IMR-90 (cell line): Measurements from ENCODE around the gene ZFAND2B. TPM values are rescaled to one million over a fixed set of nuclear protein-coding genes. Genes with fewer than 3 reads are reported as not detected.

Experiments
- ATAC-seq: fragments of 200-7000 bp; cut with Tn5 transposase; 2 replicates; pipeline ENCODE4 v1.9.1; 2020; ENCODE audit warnings: low read depth, mild to moderate bottlenecking, moderate library complexity
- BruUV-seq: library from RNA; stranded (reverse); fragments of 400-500 nt; replicated peaks from 2 replicates; lab custom pipeline; 2021; lab: Mats Ljungman, UMichigan
- CTCF ChIA-PET: fragments of 300-600 bp; formaldehyde crosslinking; extraction: SDS; loops from one replicate; lab custom pipeline; 2021; ENCODE audit warnings: antibody characterized with exemption; lab: Yijun Ruan, JAX
- POLR2A ChIA-PET: fragments of 300-600 bp; sonication (Branson Sonifier 250); formaldehyde crosslinking; loops from one replicate; lab custom pipeline; 2022; ENCODE audit warnings: antibody characterized with exemption; ENCODE audit not compliant: unreplicated experiment; lab: Charles Lee
- DNase-seq: peaks from one replicate; pipeline ENCODE4 v3.0.0; 2013
- H2AFZ ChIP-seq: replicated peaks from 2 replicates; pipeline ENCODE3; 2013; ENCODE audit warnings: low read length, mild to moderate bottlenecking; ENCODE audit not compliant: poor library complexity
- H2AK5ac ChIP-seq: 2 replicates; pipeline ENCODE4 v1.6.1; 2013; ENCODE audit warnings: low read depth, low read length, inconsistent platforms
- H2AK9ac ChIP-seq: replicated peaks from 2 replicates; pipeline ENCODE3; 2013; ENCODE audit warnings: mild to moderate bottlenecking, low read depth, low read length, moderate library complexity; ENCODE audit not compliant: poor library complexity
- H2BK120ac ChIP-seq: 2 replicates; pipeline ENCODE4 v1.6.1; 2013; ENCODE audit warnings: low read depth, low read length, inconsistent platforms
- H2BK15ac ChIP-seq: 3 replicates; pipeline ENCODE4 v1.6.1; 2013; ENCODE audit warnings: low read depth, low read length, inconsistent platforms
- H2BK20ac ChIP-seq: 2 replicates; pipeline ENCODE4 v1.6.1; 2013; ENCODE audit warnings: low read depth, mild to moderate bottlenecking, inconsistent platforms, low read length, moderate library complexity
- H2BK5ac ChIP-seq: 2 replicates; pipeline ENCODE4 v1.6.1; 2013; ENCODE audit warnings: mild to moderate bottlenecking, low read depth, low read length, inconsistent platforms; ENCODE audit not compliant: poor library complexity, severe bottlenecking
- H3K14ac ChIP-seq: replicated peaks from 2 replicates; pipeline ENCODE4 v1.6.1; 2013; ENCODE audit warnings: low read depth, low read length, inconsistent platforms
- H3K18ac ChIP-seq: 2 replicates; pipeline ENCODE4 v1.6.1; 2013; ENCODE audit warnings: low read depth, low read length, control low read depth
- H3K23ac ChIP-seq: 2 replicates; pipeline ENCODE4 v1.6.1; 2013; ENCODE audit warnings: low read depth, low read length, inconsistent platforms
- H3K27ac ChIP-seq: 2 replicates; pipeline ENCODE4 v1.5.1; 2013; ENCODE audit warnings: mild to moderate bottlenecking, control low read depth, low read length; ENCODE audit not compliant: insufficient read depth
- H3K27me3 ChIP-seq: 2 replicates; pipeline ENCODE4 v1.6.1; 2013; ENCODE audit warnings: low read length; ENCODE audit not compliant: control insufficient read depth, insufficient read depth
- H3K36me3 ChIP-seq: 2 replicates; pipeline ENCODE4 v1.6.1; 2013; ENCODE audit warnings: low read length, mixed read lengths; ENCODE audit not compliant: control insufficient read depth, insufficient read depth
- H3K4ac ChIP-seq: 2 replicates; pipeline ENCODE4 v1.6.1; 2013; ENCODE audit warnings: low read depth, low read length, inconsistent platforms
- H3K4me1 ChIP-seq: 2 replicates; pipeline ENCODE4 v1.6.1; 2013; ENCODE audit warnings: low read length, mixed read lengths; ENCODE audit not compliant: control insufficient read depth, insufficient read depth
- H3K4me2 ChIP-seq: 2 replicates; pipeline ENCODE4 v1.6.1; 2013; ENCODE audit warnings: low read depth, mild to moderate bottlenecking, control low read depth, low read length, moderate library complexity
- H3K4me3 ChIP-seq: 2 replicates; pipeline ENCODE4 v1.5.1; 2013; ENCODE audit warnings: low read depth, mild to moderate bottlenecking, control low read depth, low read length, moderate library complexity; ENCODE audit not compliant: insufficient read depth
- H3K56ac ChIP-seq: 2 replicates; pipeline ENCODE4 v1.6.1; 2013; ENCODE audit warnings: low read length, inconsistent platforms; ENCODE audit not compliant: insufficient read depth; ENCODE audit errors: extremely low read depth
- H3K79me1 ChIP-seq, 2 experiments: 2 replicates each; pipeline ENCODE4 v1.6.1; 2013; ENCODE audit warnings: low read length in 2 of 2, inconsistent platforms in 1 of 2, low read depth in 1 of 2
- H3K9ac ChIP-seq: 2 replicates; pipeline ENCODE4 v1.6.1; 2013; ENCODE audit warnings: low read depth, low read length, control low read depth
- H3K9me1 ChIP-seq: 2 replicates; pipeline ENCODE4 v1.6.1; 2013; ENCODE audit warnings: low read length, inconsistent platforms; ENCODE audit not compliant: insufficient read depth
- H3K9me3 ChIP-seq: 2 replicates; pipeline ENCODE4 v1.6.1; 2013; ENCODE audit warnings: low read length; ENCODE audit not compliant: control insufficient read depth, insufficient read depth
- H4K20me1 ChIP-seq: 2 replicates; pipeline ENCODE4 v1.6.1; 2013; ENCODE audit warnings: low read length, inconsistent platforms; ENCODE audit not compliant: insufficient read depth
- H4K5ac ChIP-seq: 2 replicates; pipeline ENCODE4 v1.6.1; 2013; ENCODE audit warnings: mild to moderate bottlenecking, low read depth, low read length, control low read depth
- H4K8ac ChIP-seq, 2 experiments: 2 replicates each; pipeline ENCODE4 v1.6.1; 2013; ENCODE audit warnings: low read depth in 2 of 2, low read length in 2 of 2, control low read depth in 1 of 2, inconsistent platforms in 1 of 2
- H4K91ac ChIP-seq: 2 replicates; pipeline ENCODE4 v1.6.1; 2013; ENCODE audit warnings: low read depth, low read length, inconsistent platforms; ENCODE audit not compliant: insufficient read depth
- BHLHE40 ChIP-seq: fragments of 150-350 bp; IDR thresholded peaks from 2 replicates; pipeline ENCODE4 v1.6.1; 2016; ENCODE audit warnings: mild to moderate bottlenecking, low read depth, low read length
- RFX5 ChIP-seq: IDR thresholded peaks from 2 replicates; pipeline ENCODE4 v1.8.0; 2012; ENCODE audit warnings: low read depth, mild to moderate bottlenecking, low read length, moderate library complexity
- WGBS, 2 experiments: methylation state at CpG; one replicate each; pipeline versions ENCODE4 v1.1.5 to v1.1.7; 2013; ENCODE audit warnings: missing lambda C conversion rate in 2 of 2; ENCODE audit not compliant: insufficient read length in 1 of 2; ENCODE audit errors: extremely low coverage in 2 of 2; 5-methylcytosine and 5-hydroxymethylcytosine counted together
- dilution Hi-C: fragments of 300-500 bp; cut with HindIII; formaldehyde crosslinking; loops from one replicate; pipeline ENCODE4 v1.14.3; 2018; ENCODE audit warnings: low sequenced_read_pairs; ENCODE audit not compliant: unreplicated experiment
- in situ Hi-C: fragments of 300-500 bp; cut with MboI; formaldehyde crosslinking; loops from 3 replicates; pipeline ENCODE4 v1.14.3; 2019; ENCODE audit warnings: low sequenced_read_pairs, inconsistent platforms, mixed read lengths
- intact Hi-C: fragments of 100-400 bp; cut with micrococcal nuclease; formaldehyde crosslinking; loops from 2 replicates; pipeline ENCODE4 v1.10.0; 2022
- polyA plus RNA-seq, 3 experiments: library from polyadenylated mRNA; depleted of rRNA; stranded (reverse); fragments of >200 nt; gene quantifications; 2 replicates each; pipeline ENCODE4 v1.2.3, GENCODE V29; 2012; ENCODE audit warnings: low replicate concordance in 1 of 3
- total RNA-seq: library from RNA; depleted of rRNA; stranded (reverse); fragments of >200 nt; gene quantifications from 2 replicates; pipeline ENCODE4 v1.2.3, GENCODE V29; 2012

ZFAND2B gene
- total and polyA plus RNA-seq, 2 of the 4 experiments (the other 2 are of a cell fraction): 25.5 to 38.3 TPM

DNA sequence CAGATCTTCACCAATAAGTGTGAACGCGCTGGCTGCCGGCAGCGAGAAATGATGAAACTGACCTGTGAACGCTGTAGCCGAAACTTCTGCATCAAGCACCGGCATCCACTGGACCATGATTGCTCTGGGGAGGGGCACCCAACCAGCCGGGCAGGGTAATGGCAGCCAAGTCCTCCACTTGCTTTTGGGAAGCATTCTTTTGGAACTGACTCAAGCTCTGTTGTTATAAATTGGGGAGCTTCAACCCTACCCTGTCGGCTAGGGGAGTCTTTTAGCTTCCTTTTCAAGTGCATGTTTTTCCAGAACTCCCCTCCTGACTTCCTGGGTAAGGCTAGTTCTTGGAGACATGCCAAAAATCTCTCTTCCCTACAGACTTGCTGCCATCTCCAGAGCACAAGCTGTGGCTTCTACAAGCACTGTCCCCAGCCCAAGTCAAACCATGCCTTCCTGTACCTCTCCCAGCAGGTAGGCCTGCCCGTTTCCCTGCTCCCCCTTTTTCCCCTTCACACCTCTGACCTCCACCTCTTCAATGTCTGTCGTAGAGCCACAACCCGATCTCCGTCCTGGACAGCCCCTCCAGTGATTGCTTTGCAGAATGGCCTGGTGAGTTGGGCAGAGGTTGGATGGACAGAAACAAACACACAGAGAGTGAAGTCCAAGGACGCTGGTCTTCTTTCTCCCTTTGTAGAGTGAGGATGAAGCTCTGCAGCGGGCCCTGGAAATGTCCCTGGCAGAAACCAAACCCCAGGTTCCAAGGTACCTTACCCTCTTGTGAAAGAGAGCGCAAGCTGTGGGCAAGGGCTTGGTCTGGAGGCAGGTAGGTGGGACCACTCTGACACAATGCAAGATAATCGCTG, 1.5 kb downstream of the ZFAND2B start:
- no peak overlapping the region for H3K18ac ChIP-seq
- peak overlapping the region; percentile 91 for H2AFZ ChIP-seq
- H3K27ac ChIP-seq: peak overlapping the region; percentile 69
- no peak overlapping the region for H2BK20ac ChIP-seq
- ATAC-seq (peak; percentile 1; the same call in 1 of the 2 replicates), DNase-seq (peak; percentile 59)
- WGBS, 2 experiments: 56% methylated on average over 5 of the region's 17 CpGs; no CpG with 5 or more reads in 1 of the 2 experiments
- peaks cover 5 to 19% of the 10 kb centered on the region in 2 experiments; a peak in 3 of 4 replicates for H3K79me1 ChIP-seq
- CTCF ChIA-PET: interaction anchor here (0.6 to 1.4 kb wide), 2 partner anchors 10 to 179 kb away, joined by 3 to 5 read pairs; partner anchors contain the start of gene DNPEP
- H3K9ac ChIP-seq: peak overlapping the region; percentile 78; the same call in 1 of the 2 replicates
- H4K8ac ChIP-seq: peak overlapping the region in 1 of 2 experiments; percentile 52; a peak in 2 of 4 replicates
- BruUV-seq: no TSS peak
- peak overlapping the region; percentile 58 for H4K91ac ChIP-seq
- H4K5ac ChIP-seq: no peak overlapping the region
- H2AK5ac ChIP-seq: peak overlapping the region; percentile 65; the same call in 1 of the 2 replicates
- intact Hi-C loops (loop anchor here (2.0 kb wide), 1 partner anchor 31 kb away; the partner anchor contains the start of gene CNPPD1), in situ Hi-C loops (loop anchor here (5.0 kb wide), 1 partner anchor 36 kb away; the partner anchor contains the start of gene SLC23A3), dilution Hi-C loops (no loop called here)
- peak overlapping the region; percentile 6 for H2BK120ac ChIP-seq
- peak overlapping the region; percentile 90 for H3K4ac ChIP-seq
- H4K20me1 ChIP-seq: peaks cover 9% of the 10 kb centered on the region; the same call in 1 of the 2 replicates
- H3K4me3 ChIP-seq: peak overlapping the region; percentile 84; the same call in 1 of the 2 replicates
- no peaks in the 10 kb centered on the region for H3K9me3 ChIP-seq
- no peak overlapping the region for H2BK15ac ChIP-seq
- peak overlapping the region; percentile 90 for H2AK9ac ChIP-seq
- no peak for TF ChIP-seq RFX5
- TF ChIP-seq BHLHE40: peak; percentile 16; the same call in 1 of the 2 replicates
- H2BK5ac ChIP-seq: peak overlapping the region; percentile 46
- peaks cover 8% of the 10 kb centered on the region; the same call in 1 of the 2 replicates for H3K9me1 ChIP-seq
- H3K36me3 ChIP-seq: peaks cover 35% of the 10 kb centered on the region
- peaks cover 16% of the 10 kb centered on the region for H3K4me1 ChIP-seq
- peak overlapping the region; percentile 99 for H3K4me2 ChIP-seq
- H3K14ac ChIP-seq: peak overlapping the region; percentile 92
- POLR2A ChIA-PET: interaction anchor here (1.1 kb wide), 1 partner anchor 9 kb away, joined by 3 read pairs; no protein-coding TSS in a partner anchor
- H3K56ac ChIP-seq: no peak overlapping the region
- no peaks in the 10 kb centered on the region for H3K27me3 ChIP-seq
- peak overlapping the region; percentile 94 for H3K23ac ChIP-seq
